KMS-11 (cell line): ENCODE data around the gene MCHR2.

Experiments used
- H2AFZ ChIP-seq: fragments of 200-600 bp; sonication (generic); 2 replicates; pipeline ENCODE4 v1.6.1; 2016; ENCODE audit warnings: antibody characterized with exemption, mixed run types, low read depth
- H3K27ac ChIP-seq: fragments of 200-600 bp; sonication (generic); 2 replicates; pipeline ENCODE4 v1.6.1; 2016; ENCODE audit warnings: mild to moderate bottlenecking, mixed run types
- H3K27me3 ChIP-seq: fragments of 200-600 bp; sonication (generic); 2 replicates; pipeline ENCODE4 v1.6.1; 2017; ENCODE audit warnings: mild to moderate bottlenecking, low read depth, mixed run types, moderate library complexity; ENCODE audit not compliant: insufficient read depth
- H3K36me3 ChIP-seq: fragments of 200-600 bp; sonication (generic); 2 replicates; pipeline ENCODE4 v1.6.1; 2017; ENCODE audit warnings: mild to moderate bottlenecking, mixed run types; ENCODE audit not compliant: insufficient read depth
- H3K4me1 ChIP-seq: fragments of 200-600 bp; sonication (generic); 2 replicates; pipeline ENCODE4 v1.6.1; 2016; ENCODE audit warnings: mild to moderate bottlenecking, low read depth, mixed run types; ENCODE audit not compliant: poor library complexity, severe bottlenecking
- H3K4me2 ChIP-seq: fragments of 200-600 bp; sonication (generic); 2 replicates; pipeline ENCODE4 v1.7.0; 2016; ENCODE audit warnings: mild to moderate bottlenecking, mixed run types
- H3K4me3 ChIP-seq: fragments of 200-600 bp; sonication (generic); IDR thresholded peaks from 2 replicates; pipeline ENCODE4 v1.6.1; 2017; ENCODE audit warnings: low read depth, low read length, mixed read lengths; ENCODE audit not compliant: insufficient read depth
- H3K79me2 ChIP-seq: fragments of 200-600 bp; sonication (generic); 2 replicates; pipeline ENCODE4 v1.6.1; 2016; ENCODE audit warnings: low read depth, mixed run types; ENCODE audit not compliant: insufficient read depth
- H3K9ac ChIP-seq: fragments of 200-600 bp; sonication (generic); 2 replicates; pipeline ENCODE4 v1.6.1; 2016; ENCODE audit warnings: mild to moderate bottlenecking, mixed run types
- H4K20me1 ChIP-seq: fragments of 200-600 bp; sonication (generic); 2 replicates; pipeline ENCODE4 v1.6.1; 2016; ENCODE audit warnings: mild to moderate bottlenecking, mixed run types; ENCODE audit not compliant: insufficient read depth
- CTCF ChIP-seq: fragments of 200-600 bp; sonication (generic); conservative IDR thresholded peaks from 2 replicates; pipeline ENCODE4 v1.6.1; 2017; ENCODE audit warnings: low read depth, mild to moderate bottlenecking, antibody characterized with exemption, low read length, moderate library complexity, mixed read lengths

MCHR2 gene

GRCh38 chr6:99943846-99944245 lies 50.2 kb downstream of the MCHR2 start:
- H3K4me2 ChIP-seq = no peak overlapping the region
- no peaks in the 10 kb centered on the region for H3K36me3 ChIP-seq
- no peaks in the 10 kb centered on the region for H3K27me3 ChIP-seq
- TF ChIP-seq CTCF = no peak
- no peaks in the 10 kb centered on the region for H3K79me2 ChIP-seq
- H3K27ac ChIP-seq = no peak overlapping the region
- H3K4me1 ChIP-seq = no peaks in the 10 kb centered on the region
- H3K9ac ChIP-seq = no peak overlapping the region
- H3K4me3 ChIP-seq = no peak overlapping the region
- no peak overlapping the region for H2AFZ ChIP-seq
- H4K20me1 ChIP-seq = no peaks in the 10 kb centered on the region

GRCh38 chr6:99940582-99940981 lies 53.4 kb downstream of the MCHR2 start:
- no peaks in the 10 kb centered on the region for H3K4me1 ChIP-seq
- no peak overlapping the region for H2AFZ ChIP-seq
- H4K20me1 ChIP-seq = no peaks in the 10 kb centered on the region
- H3K79me2 ChIP-seq = no peaks in the 10 kb centered on the region
- no peak for TF ChIP-seq CTCF
- no peak overlapping the region for H3K4me2 ChIP-seq
- H3K27me3 ChIP-seq = no peaks in the 10 kb centered on the region
- no peak overlapping the region for H3K4me3 ChIP-seq
- H3K27ac ChIP-seq = no peak overlapping the region
- H3K36me3 ChIP-seq = no peaks in the 10 kb centered on the region
- no peak overlapping the region for H3K9ac ChIP-seq

- no peaks in the 10 kb centered on the region for H3K27me3 ChIP-seq
- no peaks in the 10 kb centered on the region for H3K36me3 ChIP-seq
- no peak overlapping the region for H3K9ac ChIP-seq
- H3K27ac ChIP-seq = no peak overlapping the region
- H2AFZ ChIP-seq = no peak overlapping the region
- no peak overlapping the region for H3K4me2 ChIP-seq
- no peaks in the 10 kb centered on the region for H4K20me1 ChIP-seq
- H3K4me3 ChIP-seq = no peak overlapping the region
- TF ChIP-seq CTCF = no peak
- no peaks in the 10 kb centered on the region for H3K79me2 ChIP-seq
- H3K4me1 ChIP-seq = no peaks in the 10 kb centered on the region
Observed at GRCh38 chr6:99933129-99933528, 60.9 kb downstream of the MCHR2 start.

- H2AFZ ChIP-seq = no peak overlapping the region
- no peaks in the 10 kb centered on the region for H3K4me1 ChIP-seq
- no peak for TF ChIP-seq CTCF
- no peaks in the 10 kb centered on the region for H3K36me3 ChIP-seq
- H3K4me2 ChIP-seq = no peak overlapping the region
- H3K27me3 ChIP-seq = no peaks in the 10 kb centered on the region
- no peaks in the 10 kb centered on the region for H4K20me1 ChIP-seq
- H3K79me2 ChIP-seq = no peaks in the 10 kb centered on the region
- no peak overlapping the region for H3K9ac ChIP-seq
- H3K27ac ChIP-seq = no peak overlapping the region
- no peak overlapping the region for H3K4me3 ChIP-seq
Observed at GRCh38 chr6:99912657-99913056, 81.4 kb downstream of the MCHR2 start.
